ENCODE measurements around the gene TRAF1. TPM values are rescaled to one million over a fixed set of nuclear protein-coding genes. Genes with fewer than 3 reads are reported as not detected.

TRAF1 gene
- total and polyA plus RNA-seq, 2 donors (not counting 1 experiment from before 2014, with no cell fraction given), result 12.2 to 19.5 TPM

DNA sequence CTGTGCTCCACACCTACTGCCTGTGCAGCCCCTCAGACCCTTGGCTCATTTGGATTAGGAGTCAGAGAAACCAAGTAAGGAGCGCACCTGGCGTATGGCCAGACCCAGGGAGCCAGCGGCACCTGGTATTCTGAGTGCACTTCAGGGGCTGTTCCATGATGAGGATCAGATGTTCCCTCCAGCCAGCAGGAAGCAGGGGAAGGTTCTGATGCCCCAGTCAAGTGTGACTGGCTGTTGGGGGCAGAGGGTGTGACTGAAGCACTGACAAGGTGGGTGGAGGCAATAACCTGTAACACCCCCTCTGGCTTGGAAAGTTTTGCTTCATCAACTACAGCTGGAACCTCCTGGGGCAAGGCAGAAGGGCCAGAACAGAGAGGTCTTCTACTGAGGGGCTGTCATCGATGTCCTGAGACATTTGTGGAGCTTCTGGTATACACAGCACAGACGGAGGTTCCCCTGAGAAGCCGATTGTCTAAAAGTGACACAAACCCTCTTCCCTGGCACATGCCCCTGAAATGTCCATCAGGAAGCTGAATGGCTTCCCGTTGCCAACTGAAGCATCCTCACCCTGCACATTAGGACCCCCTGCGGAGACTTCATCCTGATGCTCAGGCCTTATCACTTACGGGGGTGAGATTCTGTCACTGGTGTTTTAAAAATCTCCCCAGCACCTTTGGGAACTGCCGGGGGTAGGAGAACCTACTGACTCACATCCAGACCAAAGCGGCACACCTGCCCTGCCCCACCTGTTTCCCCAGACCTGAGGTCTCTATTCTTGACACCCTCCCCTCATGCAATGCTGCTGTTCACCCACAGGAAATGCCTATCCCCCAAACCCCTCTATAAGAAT, 21.1 kb downstream of the TRAF1 start:
- no peak for TF ChIP-seq EZH2 (IDR thresholded peaks at IDR 0.05; ENCODE audit: borderline replicate concordance, insufficient read depth, low read depth, low read length, poor library complexity, severe bottlenecking)
- TF ChIP-seq, protein P1, sequence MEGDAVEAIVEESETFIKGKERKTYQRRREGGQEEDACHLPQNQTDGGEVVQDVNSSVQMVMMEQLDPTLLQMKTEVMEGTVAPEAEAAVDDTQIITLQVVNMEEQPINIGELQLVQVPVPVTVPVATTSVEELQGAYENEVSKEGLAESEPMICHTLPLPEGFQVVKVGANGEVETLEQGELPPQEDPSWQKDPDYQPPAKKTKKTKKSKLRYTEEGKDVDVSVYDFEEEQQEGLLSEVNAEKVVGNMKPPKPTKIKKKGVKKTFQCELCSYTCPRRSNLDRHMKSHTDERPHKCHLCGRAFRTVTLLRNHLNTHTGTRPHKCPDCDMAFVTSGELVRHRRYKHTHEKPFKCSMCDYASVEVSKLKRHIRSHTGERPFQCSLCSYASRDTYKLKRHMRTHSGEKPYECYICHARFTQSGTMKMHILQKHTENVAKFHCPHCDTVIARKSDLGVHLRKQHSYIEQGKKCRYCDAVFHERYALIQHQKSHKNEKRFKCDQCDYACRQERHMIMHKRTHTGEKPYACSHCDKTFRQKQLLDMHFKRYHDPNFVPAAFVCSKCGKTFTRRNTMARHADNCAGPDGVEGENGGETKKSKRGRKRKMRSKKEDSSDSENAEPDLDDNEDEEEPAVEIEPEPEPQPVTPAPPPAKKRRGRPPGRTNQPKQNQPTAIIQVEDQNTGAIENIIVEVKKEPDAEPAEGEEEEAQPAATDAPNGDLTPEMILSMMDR (IDR thresholded peaks at IDR 0.05), result no peak
- Histone ChIP-seq H3K4me2 (replicated peaks; ENCODE audit: low read depth, low read length, poor library complexity, severe bottlenecking) (peak overlapping the region; percentile 53), H3K4me1 (ENCODE audit: control insufficient read depth in 2 of 2, insufficient read depth in 2 of 2, low read length in 2 of 2) (peaks cover 53 to 57% of the 10 kb centered on the region in 2 donors), H3K79me2 (ENCODE audit: control insufficient read depth, insufficient read depth, low read length) (no peaks in the 10 kb centered on the region), H3K36me3 (replicated peaks in 1 of 2; ENCODE audit: control extremely low read depth in 1 of 2, control insufficient read depth in 1 of 2, extremely low read depth in 1 of 2, insufficient read depth in 2 of 2, low read length in 1 of 2) (peaks cover 1 to 11% of the 10 kb centered on the region in 2 experiments), H3K9ac (ENCODE audit: low read length) (no peak overlapping the region), H2AFZ (ENCODE audit: insufficient read depth, low read depth, low read length, poor library complexity, severe bottlenecking) (no peak overlapping the region), H3K4me3 (ENCODE audit: control extremely low read depth in 1 of 5, extremely low read depth in 1 of 5, insufficient read depth in 1 of 5, low read depth in 2 of 5, low read length in 4 of 5) (no peak overlapping the region), H3K9me3 (ENCODE audit: control extremely low read depth in 1 of 3, control insufficient read depth in 2 of 3, insufficient read depth in 1 of 3, low read length in 2 of 3) (peaks cover 0 to 9% (median 0%) of the 10 kb centered on the region in 3 donors), H4K20me1 (ENCODE audit: control insufficient read depth, insufficient read depth, low read length, poor library complexity, severe bottlenecking) (no peaks in the 10 kb centered on the region), H3K27me3 (replicated peaks in 1 of 4; ENCODE audit: control extremely low read depth in 1 of 4, control insufficient read depth in 3 of 4, insufficient read depth in 4 of 4, low read length in 3 of 4) (no peaks in the 10 kb centered on the region), H3K27ac (ENCODE audit: low read length in 2 of 2) (peak overlapping the region; percentile 76 to 77)
- ChIA-PET CTCF (interaction anchor here (0.7 kb wide), 1 partner anchor 22 kb away, joined by 4 read pairs; no protein-coding TSS in a partner anchor), POLR2A (no interaction called here)
- WGBS (ENCODE audit: insufficient coverage), result 71% methylated on average over 7 of the region's 11 CpGs
- H3K9me3 Mint-ChIP-seq (ENCODE audit: insufficient read depth), result no peaks in the 10 kb centered on the region
- peak; percentile 50 for DNase-seq
- H3K4me3 Mint-ChIP-seq, result peak overlapping the region; percentile 34
- ATAC-seq (ENCODE audit: low read depth), result no peak
- H3K27ac Mint-ChIP-seq, result peak overlapping the region; percentile 68
- intact Hi-C loops (cut with micrococcal nuclease), result no loop called here
- no peaks in the 10 kb centered on the region for H3K27me3 Mint-ChIP-seq
- H3K4me1 Mint-ChIP-seq, result peaks cover 58% of the 10 kb centered on the region

DNA sequence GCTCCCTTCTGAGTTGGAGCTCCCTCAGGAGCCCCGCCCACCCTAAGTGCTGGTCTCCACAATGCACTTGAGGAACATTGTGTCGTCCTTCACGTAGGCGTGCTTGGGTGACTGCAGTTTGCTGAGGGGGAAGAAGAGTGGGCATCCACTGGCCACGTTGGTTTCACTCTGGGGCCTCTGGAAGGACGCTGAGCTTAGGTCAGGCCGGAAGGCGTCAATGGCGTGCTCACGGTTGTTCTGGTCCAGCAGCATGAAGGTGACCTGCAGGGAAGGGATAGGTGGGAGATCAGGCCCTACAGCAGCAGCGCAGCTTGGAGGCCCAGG, 21.7 kb downstream of the TRAF1 start:
- TF ChIP-seq, protein P1 (IDR thresholded peaks at IDR 0.05), result no peak
- no peak for TF ChIP-seq EZH2 (IDR thresholded peaks at IDR 0.05; ENCODE audit: borderline replicate concordance, insufficient read depth, low read depth, low read length, poor library complexity, severe bottlenecking)
- DNase-seq (no peak), ATAC-seq (ENCODE audit: low read depth) (no peak)
- Histone ChIP-seq H3K4me1 (ENCODE audit: control insufficient read depth in 2 of 2, insufficient read depth in 2 of 2, low read length in 2 of 2) (peaks cover 53 to 57% of the 10 kb centered on the region in 2 donors), H3K27me3 (replicated peaks in 1 of 4; ENCODE audit: control extremely low read depth in 1 of 4, control insufficient read depth in 3 of 4, insufficient read depth in 4 of 4, low read length in 3 of 4) (no peaks in the 10 kb centered on the region), H3K79me2 (ENCODE audit: control insufficient read depth, insufficient read depth, low read length) (no peaks in the 10 kb centered on the region), H2AFZ (ENCODE audit: insufficient read depth, low read depth, low read length, poor library complexity, severe bottlenecking) (no peak overlapping the region), H3K4me3 (ENCODE audit: control extremely low read depth in 1 of 5, extremely low read depth in 1 of 5, insufficient read depth in 1 of 5, low read depth in 2 of 5, low read length in 4 of 5) (no peak overlapping the region), H3K36me3 (replicated peaks in 1 of 2; ENCODE audit: control extremely low read depth in 1 of 2, control insufficient read depth in 1 of 2, extremely low read depth in 1 of 2, insufficient read depth in 2 of 2, low read length in 1 of 2) (peaks cover 1 to 7% of the 10 kb centered on the region in 2 experiments), H3K9ac (ENCODE audit: low read length) (no peak overlapping the region), H4K20me1 (ENCODE audit: control insufficient read depth, insufficient read depth, low read length, poor library complexity, severe bottlenecking) (no peaks in the 10 kb centered on the region), H3K27ac (ENCODE audit: low read length in 2 of 2) (peak overlapping the region; percentile 76 to 77), H3K9me3 (ENCODE audit: control extremely low read depth in 1 of 3, control insufficient read depth in 2 of 3, insufficient read depth in 1 of 3, low read length in 2 of 3) (peaks cover 0 to 9% (median 0%) of the 10 kb centered on the region in 3 donors), H3K4me2 (replicated peaks; ENCODE audit: low read depth, low read length, poor library complexity, severe bottlenecking) (peak overlapping the region; percentile 53)
- peak overlapping the region; percentile 68 for H3K27ac Mint-ChIP-seq
- H3K9me3 Mint-ChIP-seq (ENCODE audit: insufficient read depth), result no peaks in the 10 kb centered on the region
- 91% methylated on average over 10 of the region's 11 CpGs for WGBS (ENCODE audit: insufficient coverage)
- H3K27me3 Mint-ChIP-seq, result no peaks in the 10 kb centered on the region
- intact Hi-C loops (cut with micrococcal nuclease), result no loop called here
- ChIA-PET CTCF (interaction anchor here (0.7 to 2.0 kb wide), 3 partner anchors 12 to 32 kb away, joined by 3 to 12 read pairs (median 4); no protein-coding TSS in a partner anchor), POLR2A (interaction anchor here (1.3 kb wide), 1 partner anchor 12 kb away, joined by 4 read pairs; no protein-coding TSS in a partner anchor)
- peaks cover 57% of the 10 kb centered on the region for H3K4me1 Mint-ChIP-seq
- H3K4me3 Mint-ChIP-seq, result peak overlapping the region; percentile 32

Data from B cell (primary cell).